ENCODE measurements around the gene NUDCD3.

The NUDCD3 gene

DNA sequence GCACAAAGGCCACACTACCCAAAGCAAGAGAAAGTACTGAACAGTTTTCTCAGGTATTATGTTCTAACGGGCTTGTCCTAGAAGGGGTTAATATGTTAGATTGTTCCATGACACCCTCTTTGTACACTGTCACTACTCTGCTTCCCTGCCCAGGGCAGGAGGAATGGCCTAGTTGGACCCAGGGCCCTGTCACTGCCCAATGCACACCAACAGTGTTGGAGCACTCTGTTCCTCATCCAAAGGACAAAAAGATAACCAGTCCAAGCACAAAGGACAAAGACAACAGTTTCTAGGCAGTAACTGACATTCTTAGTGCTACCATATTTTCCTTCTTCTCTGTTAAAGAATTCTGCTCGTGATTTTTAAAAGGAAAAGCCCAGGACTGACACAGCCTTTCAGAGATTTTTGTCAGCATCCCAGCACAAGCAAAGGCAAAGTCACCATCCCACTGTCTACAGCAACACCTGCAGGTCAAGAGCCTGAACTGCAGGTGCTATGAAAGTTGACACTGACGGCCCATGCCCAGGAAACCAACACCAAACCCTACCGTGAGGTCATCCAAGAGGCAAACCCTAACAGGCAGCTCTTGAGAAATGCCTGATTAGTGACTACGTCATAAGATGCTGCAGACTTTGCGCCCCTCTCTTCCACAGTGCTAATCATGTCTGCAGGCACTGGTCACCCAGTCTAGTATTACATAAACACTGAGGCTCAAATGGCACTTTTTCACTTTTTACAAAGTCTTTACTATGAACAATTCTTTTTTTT is 13.2 kb downstream of the NUDCD3 start:
- no peak overlapping the region for H3K4me3 ChIP-seq (ENCODE audit: low read length in 2 of 2)
- no peaks in the 10 kb centered on the region for H3K9me3 ChIP-seq (ENCODE audit: control insufficient read depth in 2 of 2, low read length in 2 of 2)
- H3K27ac ChIP-seq (ENCODE audit: low read length) = no peak overlapping the region
- peaks cover 30 to 32% of the 10 kb centered on the region in 2 donors for H3K36me3 ChIP-seq (ENCODE audit: control insufficient read depth in 2 of 2, insufficient read depth in 2 of 2, low read length in 2 of 2)
- no peak overlapping the region for H3K9ac ChIP-seq (ENCODE audit: low read length in 2 of 2)
- H3K4me1 ChIP-seq (ENCODE audit: control insufficient read depth, insufficient read depth, low read length) = peaks cover 7% of the 10 kb centered on the region
- H3K27me3 ChIP-seq (ENCODE audit: control insufficient read depth in 1 of 2, insufficient read depth in 2 of 2, low read length in 2 of 2) = no peaks in the 10 kb centered on the region

- H3K27me3 ChIP-seq (ENCODE audit: control insufficient read depth in 1 of 2, insufficient read depth in 2 of 2, low read length in 2 of 2) = no peaks in the 10 kb centered on the region
- H3K4me1 ChIP-seq (ENCODE audit: control insufficient read depth, insufficient read depth, low read length) = peaks cover 12% of the 10 kb centered on the region
- H3K36me3 ChIP-seq (ENCODE audit: control insufficient read depth in 2 of 2, insufficient read depth in 2 of 2, low read length in 2 of 2) = peaks cover 20 to 23% of the 10 kb centered on the region in 2 donors
- no peak overlapping the region for H3K4me3 ChIP-seq (ENCODE audit: low read length in 2 of 2)
- no peak overlapping the region for H3K9ac ChIP-seq (ENCODE audit: low read length in 2 of 2)
- no peaks in the 10 kb centered on the region for H3K9me3 ChIP-seq (ENCODE audit: control insufficient read depth in 2 of 2, low read length in 2 of 2)
- H3K27ac ChIP-seq (ENCODE audit: low read length) = no peak overlapping the region
Measured at GRCh38 chr7:44476313-44476712, 14.1 kb downstream of the NUDCD3 start.

DNA sequence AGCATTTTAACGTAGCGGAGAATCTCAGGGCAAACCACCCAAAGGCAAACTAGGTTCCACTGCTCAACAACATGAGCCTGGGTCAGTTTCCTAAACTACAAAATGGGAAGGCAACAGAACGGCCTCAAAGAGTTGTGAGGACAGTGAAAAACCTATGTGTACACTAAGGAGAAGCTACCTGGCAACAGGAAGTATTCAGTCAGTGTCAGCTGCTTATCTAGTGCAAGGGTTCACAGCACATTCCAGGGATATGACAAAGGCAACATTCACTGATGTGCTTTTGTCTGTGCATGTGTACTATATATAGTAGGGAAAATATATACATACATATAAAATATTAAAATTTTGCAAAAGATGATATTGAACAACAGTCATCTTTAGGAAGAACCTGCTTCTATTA is 17.2 kb downstream of the NUDCD3 start:
- H3K27ac ChIP-seq (ENCODE audit: low read length) = no peak overlapping the region
- no peak overlapping the region for H3K4me3 ChIP-seq (ENCODE audit: low read length in 2 of 2)
- H3K27me3 ChIP-seq (ENCODE audit: control insufficient read depth in 1 of 2, insufficient read depth in 2 of 2, low read length in 2 of 2) = no peaks in the 10 kb centered on the region
- H3K36me3 ChIP-seq (ENCODE audit: control insufficient read depth in 2 of 2, insufficient read depth in 2 of 2, low read length in 2 of 2) = peaks cover 8 to 19% of the 10 kb centered on the region in 2 donors
- H3K9me3 ChIP-seq (ENCODE audit: control insufficient read depth in 2 of 2, low read length in 2 of 2) = no peaks in the 10 kb centered on the region
- no peak overlapping the region for H3K9ac ChIP-seq (ENCODE audit: low read length in 2 of 2)
- H3K4me1 ChIP-seq (ENCODE audit: control insufficient read depth, insufficient read depth, low read length) = peaks cover 14% of the 10 kb centered on the region

DNA sequence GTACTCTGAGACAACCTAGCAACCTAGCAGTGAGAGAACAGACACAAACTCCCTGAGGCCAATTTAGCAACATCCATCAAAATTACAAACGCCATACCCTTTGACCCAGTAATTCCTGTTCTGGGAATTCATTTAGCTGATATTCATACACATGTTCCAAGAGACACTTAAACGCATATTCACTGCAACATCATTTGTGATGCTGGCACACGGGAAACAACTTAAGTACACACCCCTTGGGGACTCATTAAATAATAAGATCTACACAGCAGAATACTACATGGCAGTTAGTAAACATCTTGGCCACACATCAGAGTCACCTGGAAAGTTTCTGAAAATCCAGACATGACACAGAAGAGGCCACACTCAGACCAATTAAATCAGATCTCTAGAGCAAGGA is 17.6 kb downstream of the NUDCD3 start:
- Histone ChIP-seq H3K9ac (ENCODE audit: low read length in 2 of 2) (no peak overlapping the region), H3K9me3 (ENCODE audit: control insufficient read depth in 2 of 2, low read length in 2 of 2) (no peaks in the 10 kb centered on the region), H3K27ac (ENCODE audit: low read length) (no peak overlapping the region), H3K27me3 (ENCODE audit: control insufficient read depth in 1 of 2, insufficient read depth in 2 of 2, low read length in 2 of 2) (no peaks in the 10 kb centered on the region), H3K4me1 (ENCODE audit: control insufficient read depth, insufficient read depth, low read length) (peaks cover 14% of the 10 kb centered on the region), H3K4me3 (ENCODE audit: low read length in 2 of 2) (no peak overlapping the region), H3K36me3 (ENCODE audit: control insufficient read depth in 2 of 2, insufficient read depth in 2 of 2, low read length in 2 of 2) (peaks cover 8 to 16% of the 10 kb centered on the region in 2 donors)

GRCh38 chr7:44471850-44472249 is 18.6 kb downstream of the NUDCD3 start:
- Histone ChIP-seq H3K4me1 (ENCODE audit: control insufficient read depth, insufficient read depth, low read length) (peaks cover 15% of the 10 kb centered on the region), H3K4me3 (ENCODE audit: low read length in 2 of 2) (no peak overlapping the region), H3K9me3 (ENCODE audit: control insufficient read depth in 2 of 2, low read length in 2 of 2) (no peaks in the 10 kb centered on the region), H3K9ac (ENCODE audit: low read length in 2 of 2) (no peak overlapping the region), H3K27ac (ENCODE audit: low read length) (no peak overlapping the region), H3K27me3 (ENCODE audit: control insufficient read depth in 1 of 2, insufficient read depth in 2 of 2, low read length in 2 of 2) (no peaks in the 10 kb centered on the region), H3K36me3 (ENCODE audit: control insufficient read depth in 2 of 2, insufficient read depth in 2 of 2, low read length in 2 of 2) (peaks cover 8 to 16% of the 10 kb centered on the region in 2 donors)

DNA sequence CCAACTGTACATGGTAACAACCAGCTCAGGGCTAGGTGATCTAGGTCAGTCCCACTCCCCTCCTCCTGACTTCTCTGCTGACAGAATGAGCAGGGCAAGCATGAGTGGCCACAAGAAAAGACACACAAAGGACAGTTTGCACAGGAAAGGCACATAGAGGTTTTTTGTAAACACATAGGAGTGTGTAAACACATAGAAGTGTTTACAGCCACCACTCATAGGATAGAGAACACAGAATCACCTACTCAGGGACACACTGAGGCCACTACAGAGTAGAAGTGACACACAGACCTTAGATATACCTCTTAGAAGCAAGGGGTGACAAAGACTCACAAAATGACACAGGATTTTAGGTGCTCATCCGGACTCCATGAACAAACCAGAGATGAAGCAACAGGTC is 19.0 kb downstream of the NUDCD3 start:
- Histone ChIP-seq H3K36me3 (ENCODE audit: control insufficient read depth in 2 of 2, insufficient read depth in 2 of 2, low read length in 2 of 2) (peaks cover 5 to 16% of the 10 kb centered on the region in 2 donors), H3K4me3 (ENCODE audit: low read length in 2 of 2) (no peak overlapping the region), H3K9ac (ENCODE audit: low read length in 2 of 2) (peak overlapping the region in 1 of 2 donors; percentile 42), H3K9me3 (ENCODE audit: control insufficient read depth in 2 of 2, low read length in 2 of 2) (no peaks in the 10 kb centered on the region), H3K27me3 (ENCODE audit: control insufficient read depth in 1 of 2, insufficient read depth in 2 of 2, low read length in 2 of 2) (no peaks in the 10 kb centered on the region), H3K4me1 (ENCODE audit: control insufficient read depth, insufficient read depth, low read length) (peaks cover 18% of the 10 kb centered on the region), H3K27ac (ENCODE audit: low read length) (no peak overlapping the region)

DNA sequence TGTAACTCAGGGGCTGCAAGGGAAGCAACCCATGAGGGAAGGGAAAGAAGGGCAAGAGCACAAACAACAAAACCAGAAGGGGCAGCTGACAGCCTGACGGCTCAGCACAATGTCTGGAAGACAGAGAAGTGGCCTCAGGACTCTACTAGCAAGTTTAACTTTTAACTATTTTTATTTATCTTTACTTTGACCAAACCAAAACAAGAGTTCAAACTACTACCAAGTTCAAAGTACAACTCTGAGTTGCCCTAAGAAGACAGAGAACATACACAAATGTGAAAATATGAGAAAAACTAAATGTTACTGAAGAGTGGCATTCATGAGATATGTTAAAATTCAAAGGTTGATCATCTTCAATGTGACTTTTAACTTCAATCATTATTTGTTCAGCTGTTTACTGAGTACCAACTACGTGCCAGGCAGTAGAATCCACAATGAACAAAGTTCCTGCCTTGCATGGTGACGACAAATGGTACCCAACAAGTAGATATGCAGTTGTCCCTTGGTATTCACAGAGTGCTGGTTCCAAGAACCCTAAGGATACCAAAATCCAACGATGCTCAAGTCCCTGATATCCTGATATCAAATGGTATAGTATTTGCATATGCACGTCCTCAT is 19.7 kb downstream of the NUDCD3 start:
- Histone ChIP-seq H3K9me3 (ENCODE audit: control insufficient read depth in 2 of 2, low read length in 2 of 2) (no peaks in the 10 kb centered on the region), H3K36me3 (ENCODE audit: control insufficient read depth in 2 of 2, insufficient read depth in 2 of 2, low read length in 2 of 2) (peaks cover 0 to 11% of the 10 kb centered on the region in 2 donors), H3K27ac (ENCODE audit: low read length) (no peak overlapping the region), H3K4me1 (ENCODE audit: control insufficient read depth, insufficient read depth, low read length) (peaks cover 18% of the 10 kb centered on the region), H3K4me3 (ENCODE audit: low read length in 2 of 2) (no peak overlapping the region), H3K9ac (ENCODE audit: low read length in 2 of 2) (no peak overlapping the region), H3K27me3 (ENCODE audit: control insufficient read depth in 1 of 2, insufficient read depth in 2 of 2, low read length in 2 of 2) (no peaks in the 10 kb centered on the region)

DNA sequence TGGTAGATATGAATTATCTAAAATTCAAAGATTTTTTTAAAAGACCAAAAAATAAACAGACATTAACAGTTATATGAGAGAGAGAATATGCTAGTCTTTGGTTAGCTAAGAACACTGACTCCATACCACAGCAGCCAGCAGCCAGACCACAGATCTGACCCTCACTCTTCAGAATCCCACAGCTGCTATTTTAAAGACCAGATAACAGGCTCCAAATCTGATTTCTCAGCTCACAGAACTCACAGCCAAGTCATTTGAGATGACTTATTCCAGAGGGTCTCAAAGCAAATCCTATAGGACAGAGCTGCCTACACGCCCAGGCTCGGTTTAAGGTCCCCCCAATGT is 20.4 kb downstream of the NUDCD3 start:
- Histone ChIP-seq H3K36me3 (ENCODE audit: control insufficient read depth in 2 of 2, insufficient read depth in 2 of 2, low read length in 2 of 2) (peaks cover 0 to 12% of the 10 kb centered on the region in 2 donors), H3K9me3 (ENCODE audit: control insufficient read depth in 2 of 2, low read length in 2 of 2) (no peaks in the 10 kb centered on the region), H3K9ac (ENCODE audit: low read length in 2 of 2) (no peak overlapping the region), H3K4me1 (ENCODE audit: control insufficient read depth, insufficient read depth, low read length) (peaks cover 21% of the 10 kb centered on the region), H3K27ac (ENCODE audit: low read length) (no peak overlapping the region), H3K27me3 (ENCODE audit: control insufficient read depth in 1 of 2, insufficient read depth in 2 of 2, low read length in 2 of 2) (no peaks in the 10 kb centered on the region), H3K4me3 (ENCODE audit: low read length in 2 of 2) (no peak overlapping the region)

DNA sequence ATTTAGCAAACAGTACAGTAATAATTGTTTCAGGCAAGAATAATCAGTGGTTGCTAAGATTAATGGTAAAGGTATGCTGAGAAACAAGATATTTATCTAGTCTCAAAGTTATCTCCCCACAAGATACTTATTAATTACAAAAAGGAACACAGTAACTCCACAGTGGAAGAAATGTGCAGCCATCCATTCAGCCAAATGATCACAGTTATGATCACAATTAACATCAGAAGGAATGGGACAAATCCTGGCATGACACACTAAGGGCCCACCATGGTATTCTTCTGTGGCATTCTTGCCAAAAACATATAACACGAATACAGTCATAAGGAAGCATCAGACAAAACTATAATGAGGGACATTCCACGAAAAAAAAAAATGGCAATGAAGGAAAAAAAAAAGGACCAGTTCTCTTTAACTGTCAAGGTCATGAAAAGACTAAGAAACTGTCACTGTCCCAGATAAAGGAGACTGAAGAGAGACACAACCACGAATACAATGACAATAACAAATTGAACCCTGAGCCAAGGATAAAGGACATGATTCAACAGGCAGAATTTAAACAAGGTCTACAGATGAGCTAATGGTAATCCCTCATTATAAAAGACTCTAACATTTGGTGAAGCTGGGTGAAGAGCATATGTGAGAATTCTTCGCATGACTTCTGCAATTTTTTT is 20.9 kb downstream of the NUDCD3 start:
- Histone ChIP-seq H3K27ac (ENCODE audit: low read length) (no peak overlapping the region), H3K4me1 (ENCODE audit: control insufficient read depth, insufficient read depth, low read length) (peaks cover 21% of the 10 kb centered on the region), H3K4me3 (ENCODE audit: low read length in 2 of 2) (no peak overlapping the region), H3K9ac (ENCODE audit: low read length in 2 of 2) (no peak overlapping the region), H3K27me3 (ENCODE audit: control insufficient read depth in 1 of 2, insufficient read depth in 2 of 2, low read length in 2 of 2) (no peaks in the 10 kb centered on the region), H3K36me3 (ENCODE audit: control insufficient read depth in 2 of 2, insufficient read depth in 2 of 2, low read length in 2 of 2) (peaks cover 0 to 10% of the 10 kb centered on the region in 2 donors), H3K9me3 (ENCODE audit: control insufficient read depth in 2 of 2, low read length in 2 of 2) (no peaks in the 10 kb centered on the region)

DNA sequence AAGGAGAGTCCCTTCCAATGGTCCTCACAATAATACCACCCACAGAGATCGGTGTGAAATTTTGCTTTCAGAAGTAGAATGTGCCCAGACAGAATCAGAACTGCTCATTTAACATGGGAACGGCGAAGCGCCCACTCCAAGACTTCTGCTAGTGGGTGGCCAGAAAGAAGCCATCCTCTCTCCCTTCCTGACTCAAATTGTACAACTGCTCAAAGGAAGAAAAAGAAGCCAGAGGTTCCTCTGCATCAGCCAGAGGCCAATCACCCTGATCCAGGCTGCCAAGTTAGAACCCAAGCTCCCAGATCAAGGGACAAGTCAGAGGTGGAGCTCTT is 23.3 kb downstream of the NUDCD3 start:
- Histone ChIP-seq H3K36me3 (ENCODE audit: control insufficient read depth in 2 of 2, insufficient read depth in 2 of 2, low read length in 2 of 2) (peaks cover 0 to 7% of the 10 kb centered on the region in 2 donors), H3K4me1 (ENCODE audit: control insufficient read depth, insufficient read depth, low read length) (peaks cover 14% of the 10 kb centered on the region), H3K27me3 (ENCODE audit: control insufficient read depth in 1 of 2, insufficient read depth in 2 of 2, low read length in 2 of 2) (no peaks in the 10 kb centered on the region), H3K4me3 (ENCODE audit: low read length in 2 of 2) (no peak overlapping the region), H3K9me3 (ENCODE audit: control insufficient read depth in 2 of 2, low read length in 2 of 2) (no peaks in the 10 kb centered on the region), H3K27ac (ENCODE audit: low read length) (no peak overlapping the region), H3K9ac (ENCODE audit: low read length in 2 of 2) (no peak overlapping the region)

Data from stomach smooth muscle (tissue), 2 donors.